Measurements from ENCODE around the gene NKAIN2. TPM values are rescaled to one million over a fixed set of nuclear protein-coding genes. Genes with fewer than 3 reads are reported as not detected.

NKAIN2 gene
- total RNA-seq, 2 donors from 2014 or later: not detected

GRCh38 chr6:124069230-124069950 lies 265.7 kb downstream of the NKAIN2 start:
- no peaks in the 10 kb centered on the region for H3K27me3 Mint-ChIP-seq
- no peaks in the 10 kb centered on the region for H3K36me3 Mint-ChIP-seq (ENCODE audit: low read depth)
- H3K4me1 Mint-ChIP-seq: no peaks in the 10 kb centered on the region
- H3K27ac Mint-ChIP-seq: no peak overlapping the region
- no peak for ATAC-seq (replicated peaks)
- H3K4me3 Mint-ChIP-seq: no peak overlapping the region
- H3K9me3 Mint-ChIP-seq: peaks cover 8% of the 10 kb centered on the region

- no peak for ATAC-seq (replicated peaks)
- H3K9me3 Mint-ChIP-seq: peaks cover 5% of the 10 kb centered on the region
- no peaks in the 10 kb centered on the region for H3K36me3 Mint-ChIP-seq (ENCODE audit: low read depth)
- no peak overlapping the region for H3K27ac Mint-ChIP-seq
- no peak overlapping the region for H3K4me3 Mint-ChIP-seq
- H3K4me1 Mint-ChIP-seq: no peaks in the 10 kb centered on the region
- no peaks in the 10 kb centered on the region for H3K27me3 Mint-ChIP-seq
Observed at GRCh38 chr6:124073021-124073420, 269.4 kb downstream of the NKAIN2 start.

GRCh38 chr6:124073820-124074587 lies 270.3 kb downstream of the NKAIN2 start:
- ATAC-seq (replicated peaks): no peak
- Mint-ChIP-seq H3K9me3 (peaks cover 5% of the 10 kb centered on the region), H3K36me3 (ENCODE audit: low read depth) (no peaks in the 10 kb centered on the region), H3K27ac (no peak overlapping the region), H3K27me3 (no peaks in the 10 kb centered on the region), H3K4me3 (no peak overlapping the region), H3K4me1 (no peaks in the 10 kb centered on the region)

- ATAC-seq (replicated peaks): no peak
- Mint-ChIP-seq H3K4me3 (no peak overlapping the region), H3K4me1 (no peaks in the 10 kb centered on the region), H3K27ac (no peak overlapping the region), H3K27me3 (no peaks in the 10 kb centered on the region), H3K36me3 (ENCODE audit: low read depth) (no peaks in the 10 kb centered on the region), H3K9me3 (peaks cover 5% of the 10 kb centered on the region)
Observed at GRCh38 chr6:124074606-124075005, 270.9 kb downstream of the NKAIN2 start.

GRCh38 chr6:124076336-124077048 lies 272.8 kb downstream of the NKAIN2 start:
- Mint-ChIP-seq H3K27ac (no peak overlapping the region), H3K4me3 (no peak overlapping the region)

GRCh38 chr6:124078169-124078568 lies 274.5 kb downstream of the NKAIN2 start:
- H3K4me3 Mint-ChIP-seq: no peak overlapping the region
- H3K9me3 Mint-ChIP-seq: no peaks in the 10 kb centered on the region
- H3K27ac Mint-ChIP-seq: no peak overlapping the region
- H3K4me1 Mint-ChIP-seq: no peaks in the 10 kb centered on the region
- no peaks in the 10 kb centered on the region for H3K36me3 Mint-ChIP-seq (ENCODE audit: low read depth)
- H3K27me3 Mint-ChIP-seq: no peaks in the 10 kb centered on the region
- ATAC-seq (replicated peaks): no peak

More at GRCh38 chr6:124076336-124077048, 272.8 kb downstream of the NKAIN2 start:
- no peak for ATAC-seq (replicated peaks)
- no peaks in the 10 kb centered on the region for H3K27me3 Mint-ChIP-seq
- H3K4me1 Mint-ChIP-seq: no peaks in the 10 kb centered on the region
- H3K36me3 Mint-ChIP-seq (ENCODE audit: low read depth): no peaks in the 10 kb centered on the region
- H3K9me3 Mint-ChIP-seq: no peaks in the 10 kb centered on the region

- no peak for ATAC-seq (replicated peaks)
- Mint-ChIP-seq H3K9me3 (no peaks in the 10 kb centered on the region), H3K4me3 (no peak overlapping the region), H3K36me3 (ENCODE audit: low read depth) (no peaks in the 10 kb centered on the region), H3K27ac (no peak overlapping the region), H3K4me1 (no peaks in the 10 kb centered on the region), H3K27me3 (no peaks in the 10 kb centered on the region)
Observed at GRCh38 chr6:124080483-124080882, 276.8 kb downstream of the NKAIN2 start.

GRCh38 chr6:124090491-124090890 lies 286.8 kb downstream of the NKAIN2 start:
- Mint-ChIP-seq H3K27ac (no peak overlapping the region), H3K9me3 (no peaks in the 10 kb centered on the region), H3K36me3 (ENCODE audit: low read depth) (no peaks in the 10 kb centered on the region), H3K27me3 (no peaks in the 10 kb centered on the region), H3K4me3 (no peak overlapping the region), H3K4me1 (no peaks in the 10 kb centered on the region)
- ATAC-seq (replicated peaks): no peak

- Mint-ChIP-seq H3K4me3 (no peak overlapping the region), H3K27me3 (no peaks in the 10 kb centered on the region), H3K36me3 (ENCODE audit: low read depth) (no peaks in the 10 kb centered on the region), H3K27ac (no peak overlapping the region), H3K4me1 (no peaks in the 10 kb centered on the region), H3K9me3 (peaks cover 5% of the 10 kb centered on the region)
- no peak for ATAC-seq (replicated peaks)
Observed at GRCh38 chr6:124099520-124099919, 295.9 kb downstream of the NKAIN2 start.

GRCh38 chr6:124110514-124110913 lies 306.8 kb downstream of the NKAIN2 start:
- H3K4me3 Mint-ChIP-seq: no peak overlapping the region
- no peak for ATAC-seq (replicated peaks)

GRCh38 chr6:124119596-124119995 lies 315.9 kb downstream of the NKAIN2 start:
- no peaks in the 10 kb centered on the region for H3K36me3 Mint-ChIP-seq (ENCODE audit: low read depth)

More at GRCh38 chr6:124110514-124110913, 306.8 kb downstream of the NKAIN2 start:
- Mint-ChIP-seq H3K27me3 (no peaks in the 10 kb centered on the region), H3K27ac (no peak overlapping the region), H3K9me3 (peaks cover 29% of the 10 kb centered on the region), H3K4me1 (no peaks in the 10 kb centered on the region), H3K36me3 (ENCODE audit: low read depth) (no peaks in the 10 kb centered on the region)

GRCh38 chr6:124123617-124124209 lies 320.0 kb downstream of the NKAIN2 start:
- Mint-ChIP-seq H3K27me3 (no peaks in the 10 kb centered on the region), H3K4me1 (no peaks in the 10 kb centered on the region), H3K9me3 (peaks cover 11% of the 10 kb centered on the region), H3K27ac (no peak overlapping the region), H3K36me3 (ENCODE audit: low read depth) (no peaks in the 10 kb centered on the region), H3K4me3 (no peak overlapping the region)
- no peak for ATAC-seq (replicated peaks)

More at GRCh38 chr6:124119596-124119995, 315.9 kb downstream of the NKAIN2 start:
- Mint-ChIP-seq H3K9me3 (no peaks in the 10 kb centered on the region), H3K27ac (no peak overlapping the region), H3K27me3 (no peaks in the 10 kb centered on the region), H3K4me1 (no peaks in the 10 kb centered on the region), H3K4me3 (no peak overlapping the region)
- no peak for ATAC-seq (replicated peaks)

- peaks cover 5% of the 10 kb centered on the region for H3K9me3 Mint-ChIP-seq
- no peak overlapping the region for H3K27ac Mint-ChIP-seq
- no peak overlapping the region for H3K4me3 Mint-ChIP-seq
- ATAC-seq (replicated peaks): no peak
- H3K4me1 Mint-ChIP-seq: no peaks in the 10 kb centered on the region
- no peaks in the 10 kb centered on the region for H3K36me3 Mint-ChIP-seq (ENCODE audit: low read depth)
- no peaks in the 10 kb centered on the region for H3K27me3 Mint-ChIP-seq
Observed at GRCh38 chr6:124131259-124131658, 327.6 kb downstream of the NKAIN2 start.

- no peak overlapping the region for H3K27ac Mint-ChIP-seq
- no peaks in the 10 kb centered on the region for H3K36me3 Mint-ChIP-seq (ENCODE audit: low read depth)
- no peak overlapping the region for H3K4me3 Mint-ChIP-seq
- H3K9me3 Mint-ChIP-seq: peaks cover 3% of the 10 kb centered on the region
- no peak for ATAC-seq (replicated peaks)
- no peaks in the 10 kb centered on the region for H3K27me3 Mint-ChIP-seq
- H3K4me1 Mint-ChIP-seq: no peaks in the 10 kb centered on the region
Observed at GRCh38 chr6:124131779-124132178, 328.1 kb downstream of the NKAIN2 start.

All from activated T-helper 17 cell treated with anti-CD3 and anti-CD28 coated beads, Interleukin-2, amount 50 U/mL, for 72 hours (primary cell).